Femur (tissue), 1 donor: Measurements from ENCODE around the gene FRMD6.

Experiments used
- DNase-seq: peaks from one replicate; pipeline ENCODE4 v3.0.0-alpha.2; 2017

Gene FRMD6

DNA sequence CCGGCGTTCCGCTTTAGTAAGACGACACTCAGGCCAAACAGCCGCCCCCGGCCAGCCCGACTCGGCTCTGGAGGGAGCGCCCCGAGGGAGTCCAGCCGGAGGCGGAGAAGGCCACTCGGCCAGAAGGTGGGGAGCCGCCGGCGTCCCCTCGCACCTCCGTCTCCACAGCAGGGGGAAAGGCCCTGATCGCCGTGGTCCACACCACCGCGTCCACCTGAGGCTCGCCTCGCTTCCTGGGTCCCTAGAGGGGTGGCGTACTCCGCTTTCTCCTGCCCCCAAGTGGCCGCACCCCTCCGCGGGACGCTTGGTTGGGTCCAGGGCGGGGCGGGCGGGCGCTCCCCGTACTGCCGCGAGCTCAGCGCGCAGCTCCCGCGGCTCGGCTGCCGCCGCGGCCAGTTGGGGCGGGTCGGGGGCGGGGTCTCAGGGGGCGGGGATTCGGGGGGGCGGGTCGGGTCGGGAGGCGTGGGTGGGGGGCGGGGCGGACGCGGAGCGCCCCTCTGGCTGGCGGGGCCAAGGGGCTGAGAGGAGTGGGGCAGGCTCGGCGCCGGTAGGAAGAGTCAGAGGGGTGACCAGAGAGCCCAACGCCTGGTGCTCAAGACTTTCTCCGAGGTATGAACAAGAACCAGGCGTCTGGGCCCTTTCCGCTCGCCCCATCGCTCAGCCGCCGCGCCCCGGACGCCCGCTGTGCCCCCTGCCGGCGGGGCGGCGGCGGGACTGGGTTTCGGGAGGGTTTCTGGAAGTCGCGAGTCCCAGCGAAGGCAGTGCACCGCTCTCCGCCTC, at the start of gene FRMD6:
Gene FRMD6 (plus strand): TSS at position 523 of the 780 bp plus-strand sequence. CDS start 37,927 bp downstream, outside the sequence.
- peak; percentile 93 for DNase-seq

DNA sequence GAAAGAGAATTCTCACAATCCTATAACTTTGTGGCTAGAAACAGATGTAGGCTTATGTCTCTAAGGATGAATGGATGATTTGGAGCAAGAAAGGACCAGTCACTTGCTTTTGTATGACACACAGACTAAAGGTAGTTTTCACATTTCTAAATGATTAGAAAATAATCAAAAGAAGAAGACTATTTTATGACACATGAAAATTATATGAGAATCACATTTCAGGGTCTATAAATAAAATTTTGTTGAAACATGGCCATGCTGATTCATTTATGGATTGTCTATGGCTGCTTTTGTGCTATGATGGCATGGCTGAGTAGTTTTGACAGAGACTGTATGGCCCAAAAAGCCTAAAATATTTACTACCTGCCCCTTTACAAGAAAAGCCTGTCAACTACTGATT, 49.4 kb upstream of the FRMD6 start:
- no peak for DNase-seq

DNA sequence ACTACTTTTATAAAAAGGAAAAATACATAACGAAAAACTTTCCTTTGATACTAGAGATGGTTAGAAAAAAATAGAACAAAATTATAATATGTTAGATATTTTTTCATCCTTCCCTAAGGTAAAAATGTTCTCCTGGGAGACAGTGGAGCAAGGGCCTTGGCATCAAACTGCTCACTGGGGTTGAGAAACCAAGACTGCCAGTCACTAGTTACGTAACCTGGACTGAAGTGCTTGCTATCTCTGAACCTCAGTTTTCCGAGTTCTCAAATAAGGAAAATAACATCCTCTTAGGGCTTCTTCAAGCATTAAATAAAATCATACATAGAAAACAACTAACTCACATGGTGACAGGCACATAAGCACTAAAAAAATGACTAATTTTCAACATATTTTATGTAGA, 48.2 kb upstream of the FRMD6 start:
- DNase-seq, result no peak

DNA sequence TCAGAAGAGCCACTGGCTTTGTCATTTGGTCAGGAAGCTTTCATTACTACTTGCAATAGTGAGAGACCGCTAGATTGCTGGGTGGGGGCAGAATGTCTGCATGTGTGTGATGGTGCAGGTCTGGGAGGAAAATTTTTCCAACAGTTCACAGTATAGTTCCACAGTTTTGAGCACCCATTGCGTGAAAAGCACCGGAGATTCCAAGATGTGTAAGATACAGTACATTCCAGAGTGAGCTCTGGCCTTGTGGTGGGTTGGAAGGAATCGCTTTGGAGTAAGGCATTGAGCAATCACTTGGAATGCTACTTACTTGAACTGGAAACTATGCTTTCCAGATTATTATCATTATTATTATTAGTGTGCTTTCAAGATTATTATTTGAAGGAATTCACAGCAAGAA, 47.6 kb upstream of the FRMD6 start:
- no peak for DNase-seq

DNA sequence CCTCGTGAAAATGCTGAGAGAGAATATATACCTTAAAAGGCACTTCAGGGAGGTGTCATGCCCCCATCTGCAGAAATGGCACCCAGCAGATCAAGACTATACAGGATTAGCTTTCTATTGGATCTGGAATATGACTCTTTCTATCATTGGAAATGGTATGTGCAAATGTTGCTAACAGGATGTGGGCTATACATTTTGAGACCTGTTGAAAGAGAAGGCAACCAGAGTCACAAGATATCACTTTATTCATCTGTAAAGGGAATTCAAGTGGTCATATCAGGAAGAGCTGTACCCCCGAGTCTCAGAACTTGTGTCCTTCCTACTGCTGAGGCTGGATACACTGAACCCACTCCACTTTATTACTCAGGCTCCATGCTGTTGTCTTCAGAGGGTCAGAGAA, 46.1 kb upstream of the FRMD6 start:
- no peak for DNase-seq

DNA sequence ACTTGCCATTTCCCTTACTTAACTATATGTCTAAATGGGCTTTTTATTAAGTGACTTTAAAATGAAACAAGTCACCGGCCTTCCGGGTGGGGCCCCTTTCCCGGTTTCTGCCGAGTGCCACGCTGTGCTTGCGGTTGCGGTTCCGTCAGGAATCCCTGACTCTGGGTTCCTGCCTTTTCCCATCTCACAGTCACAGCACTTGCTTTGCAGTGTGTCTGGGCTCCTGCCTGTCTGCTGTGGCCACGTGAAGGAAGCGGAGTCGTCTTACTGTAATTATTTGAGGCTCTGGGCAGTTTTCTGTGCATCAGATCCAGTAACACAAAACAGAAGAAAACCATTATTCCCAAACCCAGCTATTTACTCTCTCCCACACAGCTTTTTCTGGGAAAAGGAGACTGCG, 44.0 kb upstream of the FRMD6 start:
- peak; percentile 89 for DNase-seq

DNA sequence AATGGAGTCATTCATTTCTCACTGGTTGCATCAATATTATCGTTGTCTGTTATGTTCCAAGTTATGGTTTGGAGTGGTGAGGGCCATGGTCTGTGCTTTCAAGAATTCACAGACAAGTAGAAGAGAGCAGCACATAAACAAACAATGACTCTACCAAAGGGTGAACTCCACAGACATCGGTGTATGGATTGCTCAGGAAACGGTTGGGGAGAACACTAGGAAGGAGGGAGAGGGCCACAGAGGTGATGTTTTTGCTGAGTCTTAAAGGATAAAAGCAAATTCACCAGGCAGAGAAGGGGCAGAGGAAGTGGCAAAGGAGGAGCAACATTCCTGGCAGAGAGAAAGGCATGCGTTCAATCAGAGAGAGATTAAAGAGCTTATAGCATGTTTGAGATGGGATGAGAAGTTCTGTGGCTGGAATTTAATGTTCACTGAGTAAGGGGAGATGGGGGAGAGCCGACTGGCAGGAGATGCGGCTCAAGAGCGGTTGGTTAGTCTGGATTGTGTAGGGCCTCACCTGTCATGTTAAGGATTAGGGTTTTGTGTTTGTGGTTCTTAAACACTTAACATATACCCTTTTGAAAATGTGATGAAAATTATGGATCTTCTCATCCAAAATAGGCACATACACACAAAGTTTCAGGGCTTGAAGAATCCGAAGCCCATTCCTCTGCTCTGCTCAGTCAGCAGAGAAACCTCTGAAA, 42.3 kb upstream of the FRMD6 start:
- DNase-seq, result no peak

DNA sequence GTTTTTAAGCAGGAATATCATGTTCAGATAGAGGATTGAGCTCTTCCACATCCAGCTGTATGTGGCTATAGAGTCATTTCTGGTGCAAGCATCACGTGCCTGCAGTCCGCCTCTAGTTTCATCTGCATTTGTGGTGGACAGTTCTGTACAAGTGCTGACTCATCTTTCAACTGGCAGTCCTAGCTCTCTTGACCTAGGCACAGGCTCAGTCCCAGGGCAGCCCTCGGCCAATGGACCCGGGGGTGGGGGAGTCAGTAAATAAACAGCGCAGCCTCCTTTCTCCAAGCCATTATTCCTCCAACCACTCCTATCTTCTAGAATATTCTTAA, 41.8 kb upstream of the FRMD6 start:
- no peak for DNase-seq

DNA sequence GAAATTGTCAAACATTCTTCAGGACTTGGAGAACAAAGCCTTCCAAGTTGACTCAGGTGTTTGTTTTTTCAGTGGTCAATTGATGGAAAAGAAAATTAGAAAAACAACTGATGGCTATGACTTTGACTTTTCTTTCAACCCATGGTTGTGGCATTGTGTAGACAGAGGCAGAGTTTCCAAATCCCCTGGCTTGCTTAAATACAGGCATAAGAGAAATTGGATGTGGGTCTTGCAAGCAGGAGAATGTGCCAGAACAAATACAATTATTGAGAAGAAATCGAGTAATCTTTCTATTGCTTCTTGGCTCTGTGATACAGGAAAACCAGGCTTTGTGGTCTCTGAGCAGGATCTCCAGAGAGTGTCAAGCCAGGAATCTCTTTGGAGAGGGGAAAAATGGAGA, 40.9 kb upstream of the FRMD6 start:
- no peak for DNase-seq

DNA sequence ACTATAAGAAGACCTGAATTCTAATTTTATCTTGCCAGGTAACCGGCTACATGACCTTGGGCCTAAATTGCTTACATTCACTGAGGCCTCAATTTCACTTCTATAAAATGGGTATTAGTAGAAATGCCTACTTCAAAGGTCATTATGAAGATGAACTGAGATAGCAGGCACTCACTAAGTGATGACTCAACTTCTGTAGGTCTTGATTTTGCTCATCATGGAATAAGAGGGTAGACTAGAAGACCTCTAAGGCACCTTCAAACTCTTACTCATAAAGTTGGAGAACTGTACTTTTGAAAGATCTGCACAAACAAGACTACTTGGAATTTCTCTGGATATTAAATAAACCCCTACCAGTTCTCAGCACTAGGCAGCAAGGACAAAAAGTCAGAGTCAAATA, 39.3 kb upstream of the FRMD6 start:
- DNase-seq, result no peak

DNA sequence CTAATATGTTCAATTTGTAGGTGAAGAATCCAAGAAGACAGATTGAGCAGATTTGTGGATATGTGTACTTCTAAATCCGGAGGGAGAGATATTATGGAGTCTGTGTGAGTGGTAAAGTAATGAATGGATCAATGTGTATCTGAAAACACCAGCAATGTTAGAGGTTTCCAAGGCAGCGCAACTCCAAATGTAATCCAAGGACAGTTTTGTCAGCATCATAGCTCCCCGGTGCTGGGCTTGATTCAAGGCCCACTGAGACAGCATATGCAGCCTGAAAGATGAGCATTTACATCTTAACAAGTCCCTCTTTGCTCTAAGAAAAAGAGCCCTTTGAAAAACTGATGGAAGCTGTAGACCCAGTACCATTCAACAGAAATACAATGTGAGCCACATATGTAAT, 38.3 kb upstream of the FRMD6 start:
- DNase-seq, result no peak

DNA sequence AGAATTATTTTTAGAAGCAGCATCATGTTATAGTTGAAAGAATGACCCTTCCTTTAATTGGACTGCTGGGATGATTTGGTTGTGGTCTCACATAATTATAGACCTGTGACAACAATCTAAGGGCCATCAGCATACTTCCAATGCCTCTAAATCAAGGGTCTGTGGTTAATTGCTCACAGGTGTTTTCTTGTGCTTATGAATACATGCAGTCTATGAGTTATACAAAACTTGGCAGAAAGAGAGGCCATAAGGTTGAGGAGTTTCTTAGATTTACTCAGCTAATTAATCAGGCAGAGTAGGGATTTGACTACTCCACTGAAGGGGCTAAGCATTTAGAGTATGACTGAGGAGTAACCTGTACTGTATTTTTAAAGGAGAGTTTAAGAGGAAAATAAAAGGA, 37.0 kb upstream of the FRMD6 start:
- DNase-seq, result no peak

DNA sequence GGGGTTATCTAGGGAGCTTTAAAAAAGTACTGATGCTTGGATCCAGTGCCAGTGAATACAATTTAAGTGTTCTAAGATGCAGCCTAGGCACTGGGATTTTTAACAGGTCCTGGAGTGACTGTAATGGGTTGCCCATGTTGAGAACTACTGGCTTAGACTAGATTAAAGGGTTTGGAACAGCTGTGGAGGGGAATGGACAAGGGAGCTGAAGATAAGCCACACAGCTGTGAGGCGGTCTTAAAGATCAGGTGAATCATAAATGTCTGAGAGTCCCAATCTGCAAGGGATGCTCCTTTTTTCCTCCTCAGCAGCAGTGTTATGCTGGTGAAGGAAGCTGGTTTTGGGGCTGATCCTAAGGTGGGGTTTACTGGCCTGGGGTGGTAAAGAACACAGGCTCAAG, 35.5 kb upstream of the FRMD6 start:
- DNase-seq, result no peak

DNA sequence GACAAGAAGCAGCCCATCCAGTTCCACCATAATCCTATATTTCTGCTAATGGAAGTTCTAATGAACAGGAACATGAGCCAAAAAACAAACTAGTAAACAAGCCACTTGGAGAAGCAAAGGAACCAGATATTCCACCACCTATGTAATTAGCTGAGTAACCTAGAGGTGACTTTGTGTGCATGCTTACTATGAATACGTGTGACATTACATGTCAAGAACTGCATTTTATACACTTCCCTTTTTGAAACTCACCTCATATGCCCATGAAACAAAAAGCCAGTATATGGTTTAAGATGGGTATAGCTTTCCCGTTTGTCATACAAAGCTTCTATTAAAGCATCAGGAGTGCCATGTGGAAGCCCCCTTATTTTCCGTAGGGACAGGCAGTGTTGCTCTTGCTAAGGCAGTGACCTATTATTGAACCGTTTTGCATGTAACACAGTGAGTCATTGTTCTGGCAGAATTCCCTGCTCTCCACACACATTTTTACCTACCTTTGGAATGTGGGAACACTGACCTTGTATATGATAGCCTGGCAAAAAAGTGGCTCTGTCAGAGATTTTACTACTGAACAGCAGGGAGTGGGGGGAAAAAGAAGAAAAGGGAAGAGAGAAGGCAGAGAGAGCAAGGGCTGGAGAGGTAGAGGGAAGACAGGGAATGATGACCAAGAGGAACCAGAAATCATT, 34.8 kb upstream of the FRMD6 start:
- DNase-seq, result no peak

DNA sequence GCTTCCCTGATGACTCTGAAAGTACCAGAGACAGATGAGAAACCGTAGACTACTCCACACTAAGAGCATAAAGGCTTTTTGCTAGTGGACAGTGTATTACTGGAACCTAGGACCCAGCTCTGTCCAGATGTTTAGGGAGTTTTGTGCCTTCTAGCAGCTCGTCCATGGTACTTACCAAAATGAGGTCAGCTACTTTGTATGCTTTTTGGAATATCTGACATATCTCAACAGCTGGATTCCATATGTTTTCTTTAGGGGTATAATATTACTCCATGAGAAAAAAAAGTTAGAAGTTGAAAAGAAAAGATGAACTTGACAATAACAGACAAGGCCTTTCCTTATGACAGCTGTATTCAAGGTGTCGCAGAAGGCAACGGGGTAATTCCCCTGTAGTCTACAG, 32.1 kb upstream of the FRMD6 start:
- DNase-seq, result no peak

DNA sequence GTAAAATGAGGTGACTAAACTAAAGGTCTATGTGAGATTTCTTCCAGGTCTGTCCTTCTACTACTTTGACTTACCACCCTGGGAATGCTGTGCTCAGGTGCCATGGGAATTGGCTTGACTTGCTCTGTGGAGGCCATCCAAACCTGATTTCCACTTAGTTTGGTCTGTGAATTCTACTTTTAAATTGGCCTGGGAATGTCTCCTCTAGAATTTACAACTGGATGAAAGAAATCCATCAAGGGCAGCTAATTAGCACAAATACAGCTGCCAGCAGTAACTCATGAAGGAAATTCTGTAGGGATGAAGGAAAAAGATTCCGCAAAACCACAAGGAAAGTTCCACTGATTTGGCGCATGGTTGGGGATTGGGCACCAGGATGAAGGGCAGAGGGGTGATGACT, 31.7 kb upstream of the FRMD6 start:
- DNase-seq, result no peak

DNA sequence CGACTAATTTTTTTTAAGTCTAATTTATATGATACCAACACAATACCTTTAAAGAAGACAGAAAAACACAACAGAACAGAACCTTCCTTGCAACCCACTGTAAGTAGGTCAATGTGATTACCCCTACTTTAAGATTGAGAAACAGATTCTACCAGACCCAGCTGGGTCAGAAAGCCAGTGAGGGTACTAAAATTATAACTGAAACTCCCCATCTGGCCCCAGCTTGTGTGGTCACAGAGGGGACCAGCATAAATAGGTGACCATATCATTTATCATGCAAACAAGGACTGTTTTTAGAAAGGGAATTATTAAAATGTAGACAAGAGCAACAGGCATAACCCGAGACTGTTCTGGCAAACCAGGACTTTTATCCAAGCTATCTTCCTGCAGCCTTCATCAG, 30.1 kb upstream of the FRMD6 start:
- DNase-seq, result no peak

DNA sequence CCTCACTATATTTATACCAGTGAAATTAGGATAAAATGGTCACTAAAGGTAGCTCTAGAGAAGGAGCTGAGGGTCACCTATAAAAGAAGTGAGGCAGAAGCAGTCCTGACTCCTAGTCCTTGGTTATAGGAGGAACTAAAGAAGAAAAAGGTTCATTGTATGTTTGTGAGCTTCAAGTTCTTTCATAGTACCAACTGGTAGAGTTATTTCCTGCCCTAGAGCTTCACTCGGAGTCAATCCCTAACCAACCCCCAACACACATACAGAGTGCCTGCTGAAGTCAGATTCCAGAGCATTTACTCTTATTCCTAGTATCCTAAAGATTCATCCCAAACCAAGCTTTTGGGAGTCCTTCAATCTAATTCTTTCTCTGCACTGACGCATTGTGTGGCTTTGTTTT, 29.3 kb upstream of the FRMD6 start:
- no peak for DNase-seq

DNA sequence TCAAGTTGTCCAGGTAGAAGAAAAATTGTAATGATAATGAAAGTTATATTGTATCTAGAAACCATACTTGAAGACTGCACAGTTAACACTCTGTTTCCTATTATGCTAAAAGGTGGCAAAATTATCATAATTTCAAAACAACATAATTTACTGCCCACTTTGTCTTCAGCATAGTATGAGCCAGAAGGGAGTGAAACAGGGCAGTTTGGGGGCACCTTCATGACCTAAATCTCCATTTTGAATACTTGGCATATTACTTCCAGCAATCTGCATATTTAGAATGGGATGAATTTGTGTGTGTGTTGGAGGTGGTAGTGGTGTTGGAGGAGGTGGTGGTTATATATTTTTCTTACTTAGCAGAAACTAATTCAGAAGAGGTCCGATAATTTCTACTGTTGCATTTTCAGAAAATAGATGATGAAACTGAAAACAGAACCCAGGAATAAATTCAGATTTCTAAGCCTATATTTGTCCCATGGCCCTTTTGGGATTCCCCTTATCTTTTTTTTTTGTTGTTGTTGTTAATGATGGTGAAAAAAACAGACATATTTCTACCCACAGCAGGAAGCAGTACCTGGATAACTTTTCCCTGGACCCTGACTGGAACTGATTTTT, 26.6 kb upstream of the FRMD6 start:
- DNase-seq, result no peak

DNA sequence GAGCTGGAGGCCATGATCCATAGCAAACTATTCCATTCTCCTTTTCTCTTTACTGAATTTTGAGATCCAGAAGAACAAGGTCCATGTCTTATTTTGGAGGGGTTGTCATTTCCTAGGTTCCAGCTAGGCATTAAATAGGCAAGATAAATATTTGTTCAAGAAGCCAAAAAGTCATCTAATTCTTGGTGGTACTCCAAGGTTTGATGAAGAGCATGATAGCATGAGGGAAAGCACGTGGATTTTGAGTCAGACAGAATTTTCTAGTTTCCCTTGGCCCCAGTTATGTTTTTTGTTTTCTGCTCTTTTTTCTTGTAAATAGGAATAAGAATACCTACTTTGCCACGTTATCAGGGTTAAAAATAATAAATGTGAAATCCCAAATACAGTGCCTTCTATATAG, 25.5 kb upstream of the FRMD6 start:
- no peak for DNase-seq

DNA sequence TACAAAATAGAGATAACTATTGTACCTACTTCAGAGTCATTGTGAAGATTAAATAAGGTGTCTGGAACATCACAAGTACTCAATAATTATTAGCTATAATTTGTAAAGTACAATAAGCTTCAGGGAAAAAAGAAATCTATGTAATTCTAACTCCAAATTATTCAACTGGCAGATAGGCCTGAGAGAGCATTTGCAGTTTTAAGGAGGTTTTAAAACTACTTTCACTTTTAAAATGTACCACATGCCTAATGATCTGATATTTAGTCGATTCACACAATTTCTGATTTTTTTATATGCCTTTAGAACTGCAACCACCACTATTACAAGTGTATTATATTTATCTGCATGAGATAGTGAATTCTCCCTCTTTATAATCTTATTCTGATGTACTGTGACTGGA, 24.9 kb upstream of the FRMD6 start:
- DNase-seq, result no peak

DNA sequence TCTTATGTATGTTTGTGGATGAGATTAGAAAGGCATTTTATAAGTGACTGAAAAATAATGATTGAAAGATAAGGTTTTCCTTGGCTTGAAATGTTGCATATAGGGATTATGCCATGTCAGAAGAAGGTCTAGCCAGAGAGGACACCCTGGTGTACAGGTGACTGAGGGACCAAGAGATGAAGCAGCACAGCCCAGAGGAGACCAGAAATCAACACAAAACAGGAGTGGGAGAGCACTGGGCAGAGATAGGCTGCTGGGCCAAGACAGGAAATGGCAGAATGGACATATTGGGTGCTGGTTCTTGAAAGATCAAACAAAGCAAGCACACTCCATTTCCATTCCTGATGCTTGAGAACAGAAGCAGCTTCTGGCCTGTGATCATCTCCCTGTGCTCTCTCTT, 24.4 kb upstream of the FRMD6 start:
- DNase-seq, result no peak

DNA sequence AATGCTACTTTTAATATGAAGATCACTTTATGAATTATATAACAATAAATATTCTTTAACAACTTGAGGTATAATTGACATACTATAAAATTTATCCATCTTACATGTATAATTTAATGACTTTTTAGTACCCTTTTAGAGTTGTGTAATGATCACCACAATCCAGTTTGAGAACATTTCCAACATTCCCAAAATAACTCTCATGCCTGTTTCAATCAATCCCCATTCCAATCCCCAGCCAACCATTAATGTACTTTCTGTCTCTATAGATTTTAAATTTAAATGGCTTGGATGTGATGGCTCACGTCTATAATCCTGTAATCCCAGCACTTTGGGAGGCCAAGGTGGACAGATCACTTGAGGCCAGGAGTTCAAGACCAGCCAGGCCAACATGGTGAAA, 23.5 kb upstream of the FRMD6 start:
- DNase-seq, result no peak

DNA sequence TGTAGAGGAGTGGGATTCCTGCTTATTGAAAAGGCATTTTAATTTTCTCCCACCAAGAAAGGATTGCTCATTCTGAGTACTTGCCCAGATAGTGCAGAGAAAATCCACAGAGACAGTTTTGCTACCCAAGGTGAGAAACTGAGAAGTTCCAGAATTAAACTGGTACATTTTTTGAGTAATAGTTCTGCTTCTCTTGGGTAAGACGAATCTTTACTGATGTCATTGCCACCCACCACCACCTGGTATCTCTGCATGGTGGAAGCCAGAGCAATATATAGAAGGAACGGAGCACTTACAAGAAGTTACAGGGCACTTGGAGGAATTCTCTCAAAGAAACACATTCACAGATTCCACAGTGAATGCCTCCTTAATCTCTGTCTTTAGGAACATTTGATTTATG, 20.7 kb upstream of the FRMD6 start:
- DNase-seq, result no peak
